Measurements from ENCODE around the gene UGT1A8.

UGT1A8 gene

GRCh38 chr2:233807966-233808935, 190.8 kb downstream of the UGT1A8 start:
- TF ChIP-seq POLR2A (IDR thresholded peaks at IDR 0.05; ENCODE audit: low read length) (no peak), GATA1 (IDR thresholded peaks at IDR 0.05; ENCODE audit: low read depth, low read length) (no peak)
- DNase-seq: no peak

DNA sequence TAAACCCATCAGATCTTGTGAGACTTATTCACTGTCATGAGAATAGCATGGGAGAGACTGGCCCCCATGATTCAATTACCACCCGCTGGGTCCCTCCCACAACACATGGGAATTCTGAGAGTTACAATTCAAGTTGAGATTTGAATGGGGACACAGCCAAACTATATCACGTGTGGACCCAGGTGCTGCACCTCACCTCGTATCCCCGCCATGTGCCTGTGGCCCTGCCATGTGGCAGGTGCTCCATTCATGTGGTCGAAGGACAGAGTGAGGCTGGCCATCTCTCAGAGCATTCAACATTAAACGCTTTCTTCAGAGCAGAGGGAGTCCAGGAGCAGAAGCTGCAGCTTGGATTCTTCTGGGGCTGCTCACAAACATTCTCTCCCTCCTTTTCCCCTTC, 193.0 kb downstream of the UGT1A8 start:
- no peak for DNase-seq
- TF ChIP-seq GATA1 (IDR thresholded peaks at IDR 0.05; ENCODE audit: low read depth, low read length): no peak
- no peak for TF ChIP-seq POLR2A (IDR thresholded peaks at IDR 0.05; ENCODE audit: low read length)

DNA sequence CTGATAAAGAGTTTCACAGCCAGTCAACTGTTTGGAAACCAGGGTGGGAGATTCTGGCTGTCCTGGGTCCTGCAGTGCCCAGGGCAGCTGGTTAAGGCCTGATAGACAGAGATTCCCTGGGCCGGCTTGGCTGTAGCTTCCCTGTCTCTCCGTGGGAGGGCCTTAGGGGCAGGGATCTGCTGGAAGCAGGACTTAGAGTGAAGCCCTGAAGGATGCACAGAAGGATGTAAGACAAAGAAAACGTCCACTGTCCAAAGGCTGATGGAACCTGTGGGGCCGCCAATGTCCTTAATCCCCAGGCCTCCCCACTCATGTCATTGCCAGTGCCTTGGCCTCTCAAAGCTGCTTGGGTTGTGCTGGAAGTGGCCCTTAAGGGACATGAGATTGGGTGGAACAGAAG, 193.7 kb downstream of the UGT1A8 start:
- TF ChIP-seq POLR2A (IDR thresholded peaks at IDR 0.05; ENCODE audit: low read length): no peak
- TF ChIP-seq GATA1 (IDR thresholded peaks at IDR 0.05; ENCODE audit: low read depth, low read length): no peak
- DNase-seq: no peak

DNA sequence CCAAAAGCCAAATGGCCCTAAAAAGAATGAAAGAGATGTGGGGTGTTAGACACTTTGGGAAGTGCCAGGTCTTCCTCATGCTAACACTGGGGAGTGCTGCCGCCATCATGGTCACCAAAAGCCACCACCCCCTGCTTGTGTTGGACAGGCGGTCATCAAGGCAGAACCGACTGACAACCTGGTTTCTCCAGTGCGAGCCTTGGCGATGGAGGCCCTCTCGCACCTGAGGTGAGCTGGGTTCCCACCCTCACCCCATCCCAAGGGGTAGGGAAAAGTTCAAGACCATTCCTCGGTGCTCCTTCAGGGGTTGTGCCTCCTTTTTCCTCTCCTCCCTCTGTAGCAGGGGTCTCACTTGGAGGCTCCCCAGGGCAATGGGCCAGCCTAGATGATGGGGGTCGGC, 194.3 kb downstream of the UGT1A8 start:
- DNase-seq: no peak
- TF ChIP-seq GATA1 (IDR thresholded peaks at IDR 0.05; ENCODE audit: low read depth, low read length) (no peak), POLR2A (IDR thresholded peaks at IDR 0.05; ENCODE audit: low read length) (no peak)

DNA sequence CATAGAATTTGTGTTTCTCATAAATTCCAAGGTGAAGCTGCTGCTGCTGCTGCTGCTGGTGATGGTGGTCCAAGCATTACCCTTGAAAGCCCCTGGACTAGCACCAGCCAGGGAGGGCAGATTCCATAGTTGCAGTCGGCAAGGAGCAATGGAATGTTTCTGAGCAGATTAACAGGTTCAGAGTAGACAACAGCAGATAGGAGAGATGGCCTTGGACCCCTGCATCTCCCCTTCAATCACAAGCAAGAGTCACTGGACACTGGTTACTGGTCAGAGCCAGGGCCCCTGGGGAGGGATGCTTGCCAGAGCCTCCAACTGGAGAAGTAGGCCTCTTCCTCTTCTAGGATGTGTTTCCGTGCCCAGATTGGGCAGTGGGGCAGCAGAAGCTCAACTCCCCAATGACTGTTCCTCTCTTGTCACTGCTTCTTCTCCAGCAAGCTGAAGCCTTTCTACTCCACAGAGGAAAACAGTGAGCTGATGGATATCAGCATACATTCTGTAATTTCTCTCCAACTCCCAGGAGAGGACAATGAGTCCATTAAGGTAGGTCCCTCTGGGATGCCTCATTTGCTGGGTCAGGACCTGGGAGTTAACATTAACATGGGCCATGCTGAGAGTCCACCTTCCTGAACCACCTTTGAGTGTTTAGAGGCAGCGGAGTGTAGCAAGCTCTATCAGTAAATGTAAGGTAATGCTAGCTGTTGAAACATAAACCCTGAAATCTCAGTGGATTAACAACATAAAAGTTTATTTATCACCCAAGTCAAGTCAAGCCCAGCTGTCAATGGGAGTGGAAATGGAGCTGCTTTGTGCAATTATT, 196.0 kb downstream of the UGT1A8 start:
- no peak for DNase-seq
- TF ChIP-seq GATA1 (IDR thresholded peaks at IDR 0.05; ENCODE audit: low read depth, low read length) (no peak), POLR2A (IDR thresholded peaks at IDR 0.05; ENCODE audit: low read length) (no peak)

DNA sequence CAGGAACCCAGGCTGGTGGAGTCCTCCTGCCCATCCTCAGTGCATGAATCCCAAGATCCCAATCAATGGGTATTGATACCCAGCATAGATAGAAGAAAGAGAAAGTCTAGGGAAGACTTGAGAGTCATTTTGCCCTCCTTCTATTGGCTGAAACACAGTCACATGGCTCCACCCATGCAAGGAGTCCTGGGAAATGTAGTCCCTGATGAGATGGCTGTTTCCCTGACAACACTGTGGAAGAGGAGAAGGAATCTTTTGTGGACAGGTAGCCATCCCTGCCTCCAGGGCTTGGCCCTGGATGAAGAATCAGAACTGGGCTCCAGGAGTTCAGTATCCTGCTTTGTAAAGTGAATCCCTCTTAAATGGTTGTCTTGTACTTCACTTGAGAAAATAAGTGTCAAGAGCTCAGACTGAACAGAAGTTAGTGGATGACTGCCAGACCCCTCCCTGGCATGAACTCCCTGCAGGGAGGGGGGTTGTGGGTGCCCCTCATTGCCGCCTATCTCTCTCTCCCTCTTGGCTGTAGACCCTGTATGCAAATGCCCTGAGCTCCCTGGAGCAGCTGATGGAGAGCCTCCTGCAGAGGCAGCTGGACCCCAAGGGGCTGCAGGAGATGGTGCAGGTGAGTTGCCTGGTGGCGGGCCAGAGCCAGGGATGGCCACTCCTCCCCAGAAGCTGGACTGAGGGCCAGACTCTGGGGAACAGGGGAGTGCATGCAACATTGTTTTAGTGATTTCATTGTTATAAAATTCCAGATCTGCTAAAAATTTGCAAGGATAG, 196.8 kb downstream of the UGT1A8 start:
- TF ChIP-seq POLR2A (IDR thresholded peaks at IDR 0.05; ENCODE audit: low read length) (no peak), GATA1 (IDR thresholded peaks at IDR 0.05; ENCODE audit: low read depth, low read length) (no peak)
- no peak for DNase-seq

DNA sequence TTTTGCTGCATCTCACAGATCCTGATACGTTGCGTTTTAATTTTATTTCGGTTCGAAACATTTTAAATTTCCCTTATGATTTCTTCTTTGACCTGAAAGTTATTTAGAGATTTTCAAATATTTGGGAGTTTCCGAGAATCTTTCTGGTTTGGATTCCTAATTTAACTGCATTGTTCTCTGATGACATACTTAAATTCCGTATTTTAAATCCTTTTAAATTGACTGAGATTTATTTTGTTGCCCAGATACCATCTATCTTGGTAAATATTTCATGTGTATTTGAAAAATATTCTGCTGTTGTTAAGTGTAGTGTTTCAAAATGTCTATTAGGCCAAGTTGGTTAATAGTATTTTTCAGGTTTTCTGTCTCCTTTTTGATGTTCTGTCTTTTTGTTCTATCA, 198.4 kb downstream of the UGT1A8 start:
- DNase-seq: no peak
- TF ChIP-seq GATA1 (IDR thresholded peaks at IDR 0.05; ENCODE audit: low read depth, low read length): no peak
- no peak for TF ChIP-seq POLR2A (IDR thresholded peaks at IDR 0.05; ENCODE audit: low read length)

- no peak for TF ChIP-seq GATA1 (IDR thresholded peaks at IDR 0.05; ENCODE audit: low read depth, low read length)
- TF ChIP-seq POLR2A (IDR thresholded peaks at IDR 0.05; ENCODE audit: low read length): no peak
- DNase-seq: no peak
Measured at GRCh38 chr2:233816334-233816733, 198.9 kb downstream of the UGT1A8 start.

GRCh38 chr2:233816771-233817170, 199.3 kb downstream of the UGT1A8 start:
- no peak for TF ChIP-seq POLR2A (IDR thresholded peaks at IDR 0.05; ENCODE audit: low read length)
- TF ChIP-seq GATA1 (IDR thresholded peaks at IDR 0.05; ENCODE audit: low read depth, low read length): no peak
- DNase-seq: no peak

DNA sequence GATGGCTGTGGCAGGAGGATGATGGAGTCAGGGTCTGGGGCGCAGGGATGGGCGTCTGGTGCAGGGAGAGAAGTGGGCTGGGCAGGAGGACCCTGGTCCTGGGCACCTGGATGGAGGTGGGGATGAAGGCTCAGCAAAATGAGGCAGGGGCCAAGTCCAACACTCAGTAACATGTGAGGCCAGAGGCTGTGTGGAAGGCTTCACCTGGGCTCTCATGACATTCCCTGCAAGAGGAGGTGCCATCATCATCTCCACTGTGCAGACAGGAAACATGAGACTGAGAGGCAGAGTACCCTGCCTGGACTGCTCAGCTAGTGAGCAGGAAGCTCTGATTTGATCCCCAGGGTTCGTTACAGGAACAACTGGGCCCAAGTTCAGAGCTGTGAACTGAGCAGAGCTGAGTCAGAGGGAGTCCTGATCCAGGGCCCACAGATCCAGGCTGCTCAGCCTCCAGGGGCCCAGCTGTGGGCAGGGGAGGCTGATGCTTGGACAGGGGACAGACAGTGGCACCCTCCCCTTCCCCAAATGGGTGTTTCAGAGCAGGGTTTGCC, 200.0 kb downstream of the UGT1A8 start:
- no peak for DNase-seq
- TF ChIP-seq POLR2A (IDR thresholded peaks at IDR 0.05; ENCODE audit: low read length): no peak
- TF ChIP-seq GATA1 (IDR thresholded peaks at IDR 0.05; ENCODE audit: low read depth, low read length): no peak

- TF ChIP-seq GATA1 (IDR thresholded peaks at IDR 0.05; ENCODE audit: low read depth, low read length) (no peak), POLR2A (IDR thresholded peaks at IDR 0.05; ENCODE audit: low read length) (no peak)
- DNase-seq: no peak
Measured at GRCh38 chr2:233817995-233818638, 200.7 kb downstream of the UGT1A8 start.

GRCh38 chr2:233818639-233819621, 201.5 kb downstream of the UGT1A8 start:
- no peak for DNase-seq

More at GRCh38 chr2:233818639-233819621, 201.5 kb downstream of the UGT1A8 start:
- no peak for TF ChIP-seq POLR2A (IDR thresholded peaks at IDR 0.05; ENCODE audit: low read length)
- TF ChIP-seq GATA1 (IDR thresholded peaks at IDR 0.05; ENCODE audit: low read depth, low read length): no peak

All from erythroblast (primary cell).